ENCODE measurements around the gene PAGE3. TPM values are rescaled to one million over a fixed set of nuclear protein-coding genes. Genes with fewer than 3 reads are reported as not detected.

The PAGE3 gene
- total and polyA plus RNA-seq, 2 of the 8 experiments (the other 6 are each of a cell fraction or from before 2014, with no cell fraction given): not detected

DNA sequence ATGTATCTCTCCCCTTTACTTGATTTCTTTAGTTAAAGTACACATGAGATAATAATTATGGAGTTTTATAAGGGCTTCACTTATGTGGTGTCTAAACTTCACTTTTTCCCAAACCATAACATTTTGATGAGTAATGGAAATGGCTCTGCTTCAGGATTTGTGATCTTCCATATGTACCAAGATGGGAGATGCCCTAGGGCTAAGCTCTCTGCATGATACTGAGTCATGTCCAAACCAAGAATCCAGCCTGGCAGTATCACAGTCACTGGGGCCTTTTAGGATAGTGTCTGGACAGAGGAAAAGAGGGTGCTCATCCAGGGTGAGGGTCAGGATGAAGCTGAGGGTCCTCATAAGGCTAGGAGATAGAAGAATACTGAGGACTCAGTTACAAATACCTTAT is 47.9 kb upstream of the PAGE3 start:
- H2BK5ac ChIP-seq (ENCODE audit: low read depth, low read length): no peak overlapping the region
- DNase-seq (ENCODE audit: low read depth in 1 of 2, low spot score in 2 of 2) (no peak), FAIRE-seq (no peak)
- H4K5ac ChIP-seq (ENCODE audit: insufficient read length, low read depth, low read length): no peak overlapping the region
- H2BK15ac ChIP-seq (ENCODE audit: low read length): no peak overlapping the region
- no peak overlapping the region for H3K4me2 ChIP-seq (ENCODE audit: insufficient read depth in 1 of 2, low read depth in 2 of 2, low read length in 2 of 2)
- CTCF ChIA-PET (ENCODE audit: partially characterized antibody): no interaction called here
- H3K14ac ChIP-seq (ENCODE audit: insufficient read length): no peak overlapping the region
- H3K36me3 ChIP-seq (ENCODE audit: control insufficient read depth in 2 of 4, insufficient read depth in 4 of 4, low read length in 3 of 4): no peaks in the 10 kb centered on the region
- no peaks in the 10 kb centered on the region for H3K79me1 ChIP-seq (ENCODE audit: low read depth, low read length)
- H3K79me2 ChIP-seq (ENCODE audit: control insufficient read depth in 1 of 2, insufficient read depth in 2 of 2, low read length in 2 of 2): no peaks in the 10 kb centered on the region
- peaks cover 12 to 38% of the 10 kb centered on the region in 2 experiments; a peak in 3 of 4 replicates for H3K9me3 ChIP-seq (ENCODE audit: insufficient read depth in 2 of 2, low read depth in 1 of 2, low read length in 1 of 2)
- no peak overlapping the region for H3K56ac ChIP-seq (replicated peaks; ENCODE audit: insufficient read length, low read depth, low read length)
- H3K23me2 ChIP-seq (ENCODE audit: low read depth, low read length): no peaks in the 10 kb centered on the region
- no peak overlapping the region for H3K23ac ChIP-seq (ENCODE audit: insufficient read length)
- POLR2A ChIA-PET (ENCODE audit: partially characterized antibody): no interaction called here
- no peak overlapping the region for H2AK5ac ChIP-seq (ENCODE audit: low read depth, low read length)
- no peak overlapping the region for H3K9ac ChIP-seq (replicated peaks in 1 of 4; ENCODE audit: extremely low read depth in 1 of 4, low read depth in 3 of 4, low read length in 3 of 4)
- H4K8ac ChIP-seq (ENCODE audit: extremely low read depth, insufficient read depth, low read length): no peak overlapping the region
- no peaks in the 10 kb centered on the region for H3K27me3 ChIP-seq (replicated peaks in 1 of 4; ENCODE audit: control insufficient read depth in 3 of 4, extremely low read depth in 1 of 4, insufficient read depth in 3 of 4, low read length in 3 of 4)
- no peaks in the 10 kb centered on the region for H4K20me1 ChIP-seq (replicated peaks in 1 of 2; ENCODE audit: control insufficient read depth in 1 of 2, insufficient read depth in 2 of 2, low read length in 2 of 2)
- TF ChIP-seq JUN (IDR thresholded peaks at IDR 0.05; ENCODE audit: low read depth, low read length) (no peak), GTF2F1 (IDR thresholded peaks at IDR 0.05; ENCODE audit: borderline replicate concordance, low read depth, low read length) (no peak), SIN3A (conservative IDR thresholded peaks at IDR 0.05 in 1 of 2, IDR thresholded peaks at IDR 0.05 in 1 of 2; ENCODE audit: low read depth in 1 of 2, low read length in 2 of 2) (no peak), ASH2L (IDR thresholded peaks at IDR 0.05; ENCODE audit: low read length) (no peak), MAFK (IDR thresholded peaks at IDR 0.05; ENCODE audit: low read depth, low read length) (no peak), SRF (IDR thresholded peaks at IDR 0.05; ENCODE audit: low read depth, low read length) (no peak), EZH2 (IDR thresholded peaks at IDR 0.05; ENCODE audit: low read depth, low read length, severe bottlenecking) (no peak), EGR1 (IDR thresholded peaks at IDR 0.05; ENCODE audit: borderline replicate concordance, low read depth, low read length) (no peak)
- TF ChIP-seq, protein P1, sequence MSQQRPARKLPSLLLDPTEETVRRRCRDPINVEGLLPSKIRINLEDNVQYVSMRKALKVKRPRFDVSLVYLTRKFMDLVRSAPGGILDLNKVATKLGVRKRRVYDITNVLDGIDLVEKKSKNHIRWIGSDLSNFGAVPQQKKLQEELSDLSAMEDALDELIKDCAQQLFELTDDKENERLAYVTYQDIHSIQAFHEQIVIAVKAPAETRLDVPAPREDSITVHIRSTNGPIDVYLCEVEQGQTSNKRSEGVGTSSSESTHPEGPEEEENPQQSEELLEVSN (IDR thresholded peaks at IDR 0.05): no peak
- TF ChIP-seq, protein P2, sequence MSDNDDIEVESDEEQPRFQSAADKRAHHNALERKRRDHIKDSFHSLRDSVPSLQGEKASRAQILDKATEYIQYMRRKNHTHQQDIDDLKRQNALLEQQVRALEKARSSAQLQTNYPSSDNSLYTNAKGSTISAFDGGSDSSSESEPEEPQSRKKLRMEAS (IDR thresholded peaks at IDR 0.05): no peak
- no peak overlapping the region for H4K91ac ChIP-seq (replicated peaks; ENCODE audit: insufficient read length, low read length)
- no peak overlapping the region for H3K18ac ChIP-seq (ENCODE audit: extremely low read depth, low read length)
- H3K4ac ChIP-seq (replicated peaks; ENCODE audit: insufficient read length, low read depth, low read length): no peak overlapping the region
- no peak overlapping the region for H2BK120ac ChIP-seq (replicated peaks; ENCODE audit: low read depth, low read length)
- H2AFZ ChIP-seq (ENCODE audit: low read length): no peak overlapping the region
- no peak overlapping the region for H2BK20ac ChIP-seq (ENCODE audit: low read length)
- H3K4me1 ChIP-seq (replicated peaks in 1 of 4; ENCODE audit: control insufficient read depth in 3 of 4, insufficient read depth in 4 of 4, low read length in 3 of 4): no peaks in the 10 kb centered on the region
- H3K27ac ChIP-seq (ENCODE audit: low read depth, low read length): no peak overlapping the region
- no peak overlapping the region for H2BK12ac ChIP-seq (ENCODE audit: low read depth, low read length)
- H3K4me3 ChIP-seq (ENCODE audit: extremely low read depth in 1 of 4, insufficient read depth in 2 of 4, low read depth in 3 of 4, low read length in 4 of 4): no peak overlapping the region
